GM12892 (cell line): Measurements from ENCODE around the gene PNPLA2.

Source experiments
- DNase-seq: peaks from one replicate; pipeline ENCODE4 v3.0.0; 2011; ENCODE audit not compliant: insufficient read length
- FAIRE-seq: peaks from 2 replicates; lab custom pipeline; 2011; peaks lifted over from hg19 to GRCh38; lab: Jason Lieb, UNC
- POLR2A ChIP-seq: IDR thresholded peaks from 2 replicates; pipeline ENCODE4 v1.6.1; 2011; ENCODE audit warnings: low read depth, low read length, control low read depth
- POLR2AphosphoS5 ChIP-seq: IDR thresholded peaks from 2 replicates; pipeline ENCODE4 v1.6.1; 2011; ENCODE audit warnings: low read depth, low read length, control low read depth
- TAF1 ChIP-seq: IDR thresholded peaks from 2 replicates; pipeline ENCODE4 v1.6.1; 2011; ENCODE audit warnings: low read depth, mild to moderate bottlenecking, control low read depth, low read length, borderline replicate concordance

The PNPLA2 gene

GRCh38 chr11:855330-855674 lies 36.6 kb downstream of the PNPLA2 start:
- FAIRE-seq: no peak
- no peak for TF ChIP-seq POLR2A
- no peak for TF ChIP-seq POLR2AphosphoS5
- no peak for TF ChIP-seq TAF1
- DNase-seq: no peak

GRCh38 chr11:855796-856195 lies 37.1 kb downstream of the PNPLA2 start:
- DNase-seq (no peak), FAIRE-seq (no peak)
- TF ChIP-seq POLR2A: no peak
- TF ChIP-seq POLR2AphosphoS5: no peak
- TF ChIP-seq TAF1: no peak

GRCh38 chr11:856397-856796 lies 37.7 kb downstream of the PNPLA2 start:
- DNase-seq (no peak), FAIRE-seq (no peak)
- TF ChIP-seq POLR2AphosphoS5: no peak
- no peak for TF ChIP-seq TAF1
- TF ChIP-seq POLR2A: no peak

- TF ChIP-seq POLR2AphosphoS5: no peak
- no peak for TF ChIP-seq TAF1
- TF ChIP-seq POLR2A: no peak
- DNase-seq: no peak
- FAIRE-seq: no peak
These were observed 39.5 kb downstream of the PNPLA2 start for GRCh38 chr11:858053-858761.

GRCh38 chr11:858762-859339 lies 40.1 kb downstream of the PNPLA2 start:
- FAIRE-seq (no peak), DNase-seq (no peak)
- TF ChIP-seq TAF1: no peak
- TF ChIP-seq POLR2A: no peak
- TF ChIP-seq POLR2AphosphoS5: no peak

GRCh38 chr11:859394-860131 lies 40.8 kb downstream of the PNPLA2 start:
- FAIRE-seq (no peak), DNase-seq (no peak)
- TF ChIP-seq POLR2AphosphoS5 (no peak), POLR2A (no peak), TAF1 (no peak)

GRCh38 chr11:860234-861104 lies 41.8 kb downstream of the PNPLA2 start:
- no peak for DNase-seq
- FAIRE-seq: no peak
- TF ChIP-seq POLR2AphosphoS5: no peak
- no peak for TF ChIP-seq TAF1
- TF ChIP-seq POLR2A: no peak

- FAIRE-seq (no peak), DNase-seq (no peak)
- TF ChIP-seq POLR2A (no peak), TAF1 (no peak), POLR2AphosphoS5 (no peak)
These were observed 42.4 kb downstream of the PNPLA2 start for GRCh38 chr11:861105-861479.

- FAIRE-seq (no peak), DNase-seq (no peak)
- TF ChIP-seq POLR2A: peak; percentile 20; the same call in 1 of the 2 replicates
- TF ChIP-seq POLR2AphosphoS5: no peak
These were observed 43.5 kb downstream of the PNPLA2 start for GRCh38 chr11:862081-862661.

- TF ChIP-seq POLR2AphosphoS5 (no peak), TAF1 (no peak), POLR2A (no peak)
- FAIRE-seq (no peak), DNase-seq (no peak)
These were observed 43.9 kb downstream of the PNPLA2 start for GRCh38 chr11:862696-863022.
